NCI-H1694 (cell line): ENCODE measurements around the gene BROX.
"Not testable (repeated sequence)": the region's sequence is repeated elsewhere in the genome, so short reads cannot be mapped to it uniquely, and the experiment has no call there.

Experiments
- DNase-seq: peaks from one replicate; lab custom pipeline; 2025; lab: John Stamatoyannopoulos, UW

BROX gene, protein sequence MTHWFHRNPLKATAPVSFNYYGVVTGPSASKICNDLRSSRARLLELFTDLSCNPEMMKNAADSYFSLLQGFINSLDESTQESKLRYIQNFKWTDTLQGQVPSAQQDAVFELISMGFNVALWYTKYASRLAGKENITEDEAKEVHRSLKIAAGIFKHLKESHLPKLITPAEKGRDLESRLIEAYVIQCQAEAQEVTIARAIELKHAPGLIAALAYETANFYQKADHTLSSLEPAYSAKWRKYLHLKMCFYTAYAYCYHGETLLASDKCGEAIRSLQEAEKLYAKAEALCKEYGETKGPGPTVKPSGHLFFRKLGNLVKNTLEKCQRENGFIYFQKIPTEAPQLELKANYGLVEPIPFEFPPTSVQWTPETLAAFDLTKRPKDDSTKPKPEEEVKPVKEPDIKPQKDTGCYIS

DNA sequence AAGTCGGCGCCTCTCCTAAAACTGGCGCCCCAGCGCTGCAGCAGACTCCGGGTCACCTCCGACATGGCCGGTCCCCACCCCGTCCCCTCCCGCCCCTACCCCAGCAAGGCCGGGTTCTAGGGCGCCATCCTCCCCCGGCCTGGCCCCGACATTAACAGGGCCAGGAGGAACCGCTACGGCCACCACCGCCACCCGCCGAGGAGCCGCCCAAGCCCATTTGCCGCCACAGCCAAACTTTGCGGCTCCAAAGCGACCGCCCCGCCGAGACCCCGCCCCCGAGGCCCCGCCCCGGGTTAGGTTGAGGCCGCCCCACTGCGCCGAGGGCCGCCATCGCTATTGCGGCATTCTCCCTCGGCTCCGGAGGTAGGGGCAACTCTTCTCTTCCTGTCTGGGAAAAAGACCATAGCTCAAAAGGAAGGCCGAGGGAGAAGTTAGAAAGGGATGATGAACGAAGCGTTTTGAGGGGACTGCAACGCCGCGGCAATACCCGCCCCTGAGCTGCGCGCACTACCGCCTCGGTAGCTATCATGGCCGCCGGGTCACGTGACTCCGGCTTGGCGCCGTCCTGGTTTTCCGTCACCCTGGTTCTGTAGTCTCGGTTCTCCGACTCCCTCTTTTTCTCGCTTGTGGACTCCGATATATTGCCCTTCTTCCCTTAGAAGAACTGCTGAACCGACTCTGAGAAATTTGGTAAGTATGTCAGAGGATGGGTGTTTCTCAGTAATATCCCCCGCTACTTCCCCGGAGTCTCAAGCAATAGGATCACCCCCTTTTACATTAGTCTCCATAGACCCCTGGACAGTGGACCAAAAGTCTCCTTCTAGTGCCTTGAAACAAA is at the start of gene BROX, which contains the start of gene AIDA:
TSS of gene BROX (plus strand) at position 312 of the 838 bp plus-strand sequence. CDS start 3,136 bp downstream, outside the sequence.
TSS of gene AIDA (minus strand) at position 239 of the 838 bp plus-strand sequence. CDS start at position 65, 174 bp downstream.
- peak; percentile 81 for DNase-seq

DNA sequence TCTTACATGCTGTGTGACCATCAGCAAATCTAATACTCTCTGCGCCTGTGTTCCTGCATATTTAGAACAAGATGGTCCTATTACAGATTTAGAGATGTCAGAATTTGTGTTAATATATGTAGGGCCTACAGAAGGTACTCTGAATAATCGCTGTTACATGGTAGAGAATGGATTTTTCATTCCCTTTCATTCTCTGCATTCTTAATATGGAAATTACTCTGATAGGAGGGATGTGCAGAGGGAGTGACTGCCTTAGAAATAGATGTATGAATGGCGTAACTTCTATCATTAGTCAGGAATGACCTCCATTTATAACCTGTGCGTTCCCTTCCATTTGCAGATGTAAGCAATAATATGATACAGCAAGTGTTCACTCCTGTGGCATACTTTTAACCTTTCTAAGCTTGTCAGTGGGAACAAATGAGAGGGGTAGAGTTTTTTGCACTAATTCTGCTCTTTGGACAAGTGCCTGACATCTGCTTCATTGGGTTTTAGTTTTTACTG is 48.9 kb upstream of the BROX start:
- no peak for DNase-seq

DNA sequence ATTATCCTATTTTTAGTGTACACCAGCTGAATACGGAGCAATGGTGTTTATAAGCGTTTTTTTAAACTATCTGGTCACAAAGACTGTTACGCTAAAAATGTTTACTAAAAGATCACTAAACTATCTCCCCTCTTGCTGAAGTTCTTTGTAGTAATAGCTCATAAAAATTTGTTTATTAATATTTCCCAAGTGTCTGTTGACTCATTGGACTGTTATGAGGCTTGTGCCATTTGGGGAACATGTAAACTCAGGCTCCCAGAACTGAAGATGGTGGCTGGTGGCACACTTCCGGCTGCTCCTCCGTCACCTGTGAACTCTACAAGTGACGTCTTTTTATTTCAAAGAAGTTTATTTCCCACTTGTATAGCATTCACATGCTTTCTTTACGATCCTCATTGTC is 46.4 kb upstream of the BROX start:
- DNase-seq, result no peak

DNA sequence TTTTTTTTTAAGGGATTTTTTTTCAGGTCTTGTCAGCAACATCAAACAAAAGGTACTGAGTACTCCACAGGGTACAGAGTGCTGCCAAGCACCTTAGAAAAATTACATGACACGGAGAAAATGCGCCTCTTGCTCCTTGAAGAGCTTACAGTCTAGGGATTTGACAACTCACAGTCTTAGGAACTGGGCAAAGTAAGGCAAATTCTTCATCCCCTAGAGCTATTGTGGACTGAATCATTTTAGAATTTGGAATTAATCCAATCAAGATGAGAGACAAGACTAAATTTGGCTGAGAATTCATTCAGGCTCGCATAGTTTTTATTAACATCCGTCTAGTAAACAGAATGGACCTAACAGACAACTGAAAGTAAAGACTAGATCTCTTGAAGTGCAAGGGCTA is 44.2 kb upstream of the BROX start:
- DNase-seq, result not testable (repeated sequence)

DNA sequence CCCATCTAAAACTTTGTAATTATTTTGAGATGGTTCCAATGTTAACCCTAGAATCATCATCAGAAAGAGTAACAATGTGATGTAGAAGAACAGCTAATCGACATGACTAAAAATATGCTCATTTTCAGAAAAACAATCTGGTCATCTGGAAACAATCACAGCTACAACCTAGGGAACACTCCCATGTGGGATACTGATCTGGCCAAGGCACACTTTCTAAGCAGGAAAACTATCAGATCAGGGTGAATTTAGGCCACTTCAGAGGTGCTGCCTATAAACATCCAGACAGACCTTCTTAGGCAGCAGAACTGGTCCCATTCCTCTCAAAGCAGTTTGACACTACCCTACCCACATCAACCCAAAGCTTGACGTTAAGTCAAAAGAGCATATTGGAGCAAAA is 43.3 kb upstream of the BROX start:
- DNase-seq, result not testable (repeated sequence)

DNA sequence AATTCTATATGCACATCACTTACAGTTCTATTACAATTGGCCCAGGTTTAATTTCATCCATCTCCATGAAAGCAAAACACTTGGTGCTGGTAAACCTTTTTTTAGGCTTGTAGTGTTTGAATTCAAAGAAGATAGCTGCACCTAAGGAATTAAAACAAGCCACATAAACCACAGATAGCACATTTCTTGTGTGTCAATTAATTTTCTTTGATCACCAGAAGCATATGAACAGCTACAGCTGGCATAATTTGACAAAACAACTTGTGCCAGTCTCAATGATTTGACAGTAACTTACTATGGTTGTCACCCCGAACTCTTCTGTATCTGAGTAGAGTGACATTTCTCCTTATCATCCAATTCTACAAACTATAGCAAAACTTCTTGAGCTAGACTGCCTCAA is 42.3 kb upstream of the BROX start:
- DNase-seq, result no peak

DNA sequence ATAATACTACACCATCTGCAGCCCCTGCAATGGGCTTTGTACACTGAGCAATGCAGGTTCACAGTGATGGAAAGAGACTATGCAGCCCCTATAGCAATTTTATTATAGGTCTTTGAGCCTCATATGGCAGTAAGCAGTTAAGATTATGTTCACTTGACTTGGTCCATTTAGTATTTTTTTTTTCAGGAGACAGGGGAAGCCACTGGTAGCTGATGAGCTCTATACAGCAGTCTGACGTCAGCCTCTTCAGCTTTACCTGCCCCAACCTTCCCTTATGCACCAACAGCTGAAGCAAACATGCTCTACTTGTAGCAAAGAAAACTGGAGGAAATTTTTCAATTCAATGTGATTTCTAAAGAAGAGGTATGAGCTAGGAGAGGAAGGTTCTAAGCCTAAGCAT is 32.3 kb upstream of the BROX start:
- DNase-seq, result no peak

DNA sequence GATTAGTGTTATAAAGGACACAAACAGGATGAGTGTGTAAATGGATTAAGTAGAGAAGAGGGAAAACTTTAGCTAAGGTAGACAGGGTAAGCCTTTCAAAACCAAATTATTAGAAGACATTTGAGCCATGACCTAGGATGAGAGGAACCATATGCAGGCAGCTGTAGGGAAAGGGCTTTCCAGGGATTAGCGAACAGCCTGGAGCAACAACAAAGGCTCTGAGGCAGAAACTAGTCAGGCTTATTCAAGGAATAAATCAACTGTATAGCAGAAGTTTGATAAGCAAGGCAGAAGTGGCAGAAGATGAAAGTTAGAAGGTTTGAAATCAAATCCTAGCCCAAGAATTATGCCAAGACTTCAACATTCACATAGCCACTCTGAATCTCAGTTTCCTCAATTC is 21.3 kb upstream of the BROX start:
- no peak for DNase-seq

DNA sequence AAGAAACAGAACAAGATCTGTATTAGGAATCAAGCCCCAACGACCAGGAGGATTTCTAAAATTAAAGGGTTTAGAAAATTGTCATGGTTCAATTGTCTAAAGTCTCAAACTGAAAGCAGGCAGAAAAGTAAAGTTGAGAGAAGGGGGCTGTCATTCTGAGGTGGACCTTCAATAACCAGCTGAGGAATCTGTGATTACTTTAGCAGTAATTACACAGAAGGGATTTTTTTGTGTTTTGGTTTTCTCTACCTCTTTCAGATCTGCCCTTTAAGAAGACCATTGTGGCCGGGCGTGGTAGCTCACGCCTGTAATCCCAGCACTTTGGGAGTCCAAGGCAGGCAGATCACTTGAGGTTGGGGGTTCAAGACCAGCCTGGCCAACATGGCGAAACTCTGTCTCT is 17.4 kb upstream of the BROX start:
- no peak for DNase-seq

DNA sequence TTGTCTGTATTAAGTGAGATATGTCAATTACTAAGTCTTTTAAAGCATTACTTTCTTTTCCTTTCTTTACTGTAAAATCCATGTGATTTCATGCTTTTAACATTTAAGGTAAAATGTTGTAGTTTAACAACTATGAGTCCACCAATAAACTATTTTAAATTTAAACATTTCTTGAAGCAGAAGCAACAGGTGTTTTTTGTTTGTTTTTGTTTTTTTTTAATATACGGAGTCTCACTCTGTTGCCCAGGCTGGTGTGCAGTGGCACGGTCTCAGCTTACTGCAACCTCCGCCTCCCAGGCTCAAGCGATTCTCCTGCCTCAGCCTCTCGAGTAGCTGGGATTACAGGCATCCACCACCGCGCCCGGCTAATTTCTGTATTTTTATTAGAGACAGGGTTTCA is 15.6 kb upstream of the BROX start:
- no peak for DNase-seq

DNA sequence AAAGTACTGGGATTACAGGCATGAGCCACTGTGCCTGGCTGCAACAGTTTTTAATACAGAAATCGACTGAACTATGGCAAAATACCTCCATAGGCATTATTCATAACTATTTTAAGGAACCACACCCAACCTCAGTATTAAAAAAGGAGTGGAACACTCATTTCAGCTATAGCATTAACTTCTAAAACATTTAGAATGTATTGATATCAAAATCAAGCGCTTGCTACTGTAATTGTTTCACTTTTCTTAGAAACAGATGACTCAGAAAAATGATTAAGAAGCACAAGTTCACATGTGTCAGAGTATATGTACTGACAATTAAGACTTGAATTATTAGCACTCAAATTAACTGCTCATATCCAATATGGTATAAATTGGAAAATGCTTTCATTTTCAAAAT is 15.2 kb upstream of the BROX start:
- no peak for DNase-seq

DNA sequence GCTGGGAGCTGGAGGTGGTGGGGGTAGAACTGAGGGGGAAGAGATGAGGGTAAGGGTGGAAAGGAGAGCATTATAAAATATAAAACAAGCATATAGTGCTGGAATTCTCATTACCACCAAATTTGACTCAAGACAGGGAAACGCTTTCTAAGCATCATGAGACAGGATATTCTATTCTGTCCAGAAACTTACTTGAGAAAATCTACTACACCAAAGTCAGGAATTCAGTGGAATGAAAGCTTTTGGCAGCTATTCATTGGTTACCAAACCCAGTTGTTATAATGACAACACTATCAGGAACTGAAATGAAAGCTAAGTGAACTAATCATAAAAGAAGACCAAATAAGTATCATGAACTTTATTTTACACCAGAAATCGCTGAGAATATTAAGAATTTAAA is 14.5 kb upstream of the BROX start:
- no peak for DNase-seq

DNA sequence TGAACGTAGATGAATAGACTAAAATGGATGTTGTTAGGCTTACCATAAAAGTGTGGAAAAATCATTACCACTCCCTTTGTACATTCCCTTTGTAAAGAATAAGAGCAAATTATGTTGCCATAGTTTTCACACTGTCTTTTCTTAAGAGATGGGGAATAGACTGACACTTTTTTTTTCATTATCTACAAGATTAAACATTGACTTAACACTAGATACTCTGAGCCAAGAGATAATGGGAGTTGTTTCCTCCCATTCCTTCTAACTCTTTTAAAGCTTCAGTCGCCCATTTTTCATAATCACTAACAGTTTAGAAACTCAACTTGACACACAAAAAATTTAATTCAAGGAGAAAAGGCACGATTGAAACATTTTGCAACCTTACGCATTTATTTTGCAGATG is 10.2 kb upstream of the BROX start:
- no peak for DNase-seq

DNA sequence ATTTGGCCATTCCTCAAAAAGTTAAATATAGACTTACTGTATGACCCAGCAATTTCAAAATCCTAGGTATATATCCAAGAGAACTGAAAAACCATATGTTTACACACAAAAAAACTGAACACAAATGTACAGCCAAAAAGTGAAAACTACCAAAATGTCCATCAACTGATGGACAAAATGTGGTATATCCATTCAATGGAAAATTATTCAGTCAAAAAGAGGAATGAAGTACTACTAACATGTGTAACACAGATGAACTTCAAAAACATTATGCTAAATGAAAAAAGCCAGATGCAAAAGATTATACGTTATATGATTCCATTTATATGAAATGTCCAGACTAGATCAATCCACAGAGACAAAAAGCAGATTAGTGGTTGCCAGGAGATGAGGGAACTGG is 8.1 kb upstream of the BROX start:
- DNase-seq, result no peak

DNA sequence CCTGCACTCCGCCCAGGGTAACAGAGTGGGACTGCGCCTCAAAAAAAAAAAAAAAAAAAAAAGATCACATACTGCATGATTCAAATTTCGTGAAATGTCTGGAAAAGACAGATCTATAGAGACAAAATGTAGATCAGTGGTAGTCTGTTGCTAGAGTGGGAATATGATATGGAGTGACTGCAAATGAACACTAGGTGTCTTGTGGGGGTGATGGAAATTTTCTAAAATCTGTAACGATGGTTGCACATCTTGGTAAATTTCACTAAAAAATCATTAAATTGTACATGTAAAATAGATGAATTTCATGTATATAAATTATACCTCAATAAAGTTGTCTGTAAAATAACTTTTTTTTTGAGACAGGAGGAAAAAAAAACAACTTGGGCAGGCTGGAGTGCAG is 5.5 kb upstream of the BROX start:
- DNase-seq, result no peak

DNA sequence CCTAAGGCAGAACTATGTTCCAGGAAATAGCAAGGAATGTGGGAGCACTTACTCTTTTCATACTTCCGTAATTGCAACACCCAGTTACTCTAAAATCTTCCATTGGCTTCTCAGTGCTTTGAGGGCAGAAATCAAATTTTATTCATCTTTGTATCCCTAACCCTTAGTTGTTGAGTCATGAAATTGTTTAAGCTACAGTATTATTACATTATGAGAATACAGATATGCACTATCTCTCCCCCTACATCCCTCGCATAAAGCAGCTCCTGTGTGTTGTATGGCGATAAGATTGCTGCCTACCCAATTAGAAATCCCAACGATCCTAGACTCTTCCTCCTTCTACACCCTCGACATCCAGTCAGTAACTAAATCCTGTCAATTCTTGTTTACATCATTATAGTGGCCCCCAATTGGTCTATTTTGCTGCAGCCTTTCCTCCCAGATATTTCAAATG is 2.6 kb upstream of the BROX start:
- no peak for DNase-seq

DNA sequence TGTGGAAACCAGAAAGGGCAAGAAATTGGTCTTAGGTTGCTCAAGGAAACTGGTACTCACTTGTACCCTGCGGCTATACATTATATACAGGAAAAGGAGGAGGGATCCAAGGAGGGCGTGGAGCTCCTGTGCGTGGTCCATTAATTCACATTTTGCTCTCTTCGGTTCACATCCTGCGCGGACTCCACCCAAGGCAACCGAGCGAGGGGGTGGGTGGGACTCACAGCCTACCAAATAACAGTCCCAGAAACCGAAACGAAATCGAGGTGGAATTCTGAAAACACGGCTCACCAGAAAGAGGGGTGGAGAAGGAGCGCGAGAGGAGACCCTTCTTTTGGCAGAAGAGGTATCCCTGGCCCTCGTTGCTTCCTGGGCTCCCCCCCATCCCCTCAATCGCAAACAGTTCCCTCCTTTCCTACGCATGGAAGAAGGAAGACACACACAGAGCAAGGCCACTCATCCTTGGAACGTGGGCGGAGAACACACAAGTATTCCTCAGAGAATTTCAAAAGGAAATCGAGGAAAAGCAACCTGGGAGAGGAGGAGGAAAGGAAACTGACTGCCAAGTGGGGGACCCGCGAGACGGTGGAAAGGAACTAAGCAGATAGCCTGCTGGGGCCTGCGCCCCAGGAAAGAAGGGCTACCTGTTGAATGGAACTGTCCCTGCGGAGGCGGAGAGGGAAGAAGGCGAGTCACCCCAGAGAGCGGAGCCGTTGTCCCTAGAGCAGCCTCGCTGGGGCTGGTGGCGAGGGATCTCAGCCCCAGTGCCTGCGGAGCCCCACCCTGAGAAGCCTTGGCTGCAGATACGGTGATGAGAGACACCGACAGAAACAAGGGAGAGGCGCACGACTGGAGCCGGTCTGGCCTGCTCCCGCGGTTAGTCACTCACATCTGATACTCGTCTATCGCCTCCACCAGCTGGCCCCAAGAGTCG is 778 bp upstream of the BROX start:
- DNase-seq, result peak; percentile 10

DNA sequence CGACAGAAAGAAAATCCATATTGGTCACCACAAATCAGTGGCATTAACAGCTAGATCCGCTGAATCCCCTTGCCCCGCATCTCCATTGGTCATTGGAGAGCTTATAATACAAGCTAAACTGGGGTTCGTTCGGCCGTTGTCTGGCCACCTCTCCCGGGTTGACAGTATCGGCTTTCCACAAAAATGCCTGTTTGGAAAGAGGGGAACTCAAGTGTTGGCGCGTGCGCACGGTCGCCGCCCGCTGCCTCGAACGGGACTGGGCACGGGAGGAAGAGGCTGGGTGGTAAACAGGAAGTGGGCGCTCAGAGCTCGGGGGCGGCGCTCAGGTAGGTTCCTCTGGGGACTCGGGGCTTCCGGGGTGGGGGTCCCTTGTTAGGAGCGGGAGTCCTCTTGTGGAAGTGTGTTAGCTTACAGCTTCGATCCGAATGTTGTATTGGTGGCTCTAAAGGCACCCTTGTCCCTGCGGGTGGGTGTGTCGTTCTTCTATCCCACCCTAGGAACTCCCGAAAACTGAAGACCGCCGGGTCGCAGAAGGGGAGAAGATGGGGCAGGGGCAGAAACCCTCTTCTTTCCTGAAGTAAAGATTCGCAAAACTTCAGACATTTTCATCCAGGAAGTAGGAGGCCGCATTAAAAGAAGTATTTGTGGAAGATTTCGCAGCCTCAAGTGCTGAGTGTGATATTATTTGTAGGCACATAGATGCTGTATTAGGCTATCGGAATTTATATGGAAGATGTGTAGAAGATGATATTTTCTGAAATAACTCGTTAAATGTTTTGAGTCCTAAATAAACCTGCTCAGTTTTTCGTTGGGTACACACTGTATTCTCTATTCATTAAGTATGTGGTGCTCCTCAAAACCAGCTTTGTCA is 962 bp downstream of the BROX start:
- DNase-seq, result peak; percentile 93

DNA sequence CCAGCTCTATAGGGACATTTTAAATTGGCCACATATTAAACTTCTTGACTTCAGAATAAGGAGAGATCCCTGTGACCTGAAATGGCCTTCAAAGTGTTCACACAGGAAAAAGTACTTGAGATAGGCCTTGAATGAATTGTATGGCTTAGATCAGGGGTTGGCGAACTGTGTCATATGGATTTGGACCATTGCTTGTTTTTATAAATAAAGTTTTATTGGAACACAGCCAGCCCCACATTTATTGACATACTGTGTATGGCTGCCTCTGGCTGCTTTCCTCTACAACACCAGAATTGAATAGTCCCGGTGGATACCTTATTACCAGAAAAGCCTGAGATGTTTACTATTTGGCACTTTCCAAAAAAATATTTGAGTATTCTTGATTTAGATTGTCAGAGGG is 4.0 kb downstream of the BROX start:
- DNase-seq, result no peak

DNA sequence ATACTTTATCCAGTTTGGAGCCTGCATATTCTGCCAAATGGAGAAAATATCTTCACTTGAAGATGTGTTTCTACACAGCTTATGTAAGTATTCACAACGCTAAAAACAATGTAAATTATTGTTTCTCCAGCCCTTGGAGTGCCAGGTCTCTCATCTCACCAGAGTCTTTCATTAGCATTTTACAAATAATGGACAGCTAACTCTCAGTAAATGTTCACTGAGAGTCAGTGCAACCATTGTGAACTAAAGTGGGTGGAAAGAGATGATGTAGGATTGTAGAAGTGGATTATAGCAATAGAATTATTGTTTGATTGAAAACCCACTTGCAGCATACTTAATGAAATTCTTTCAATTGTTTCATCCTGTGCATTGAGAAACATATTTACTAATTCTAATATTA is 16.4 kb downstream of the BROX start:
- no peak for DNase-seq

DNA sequence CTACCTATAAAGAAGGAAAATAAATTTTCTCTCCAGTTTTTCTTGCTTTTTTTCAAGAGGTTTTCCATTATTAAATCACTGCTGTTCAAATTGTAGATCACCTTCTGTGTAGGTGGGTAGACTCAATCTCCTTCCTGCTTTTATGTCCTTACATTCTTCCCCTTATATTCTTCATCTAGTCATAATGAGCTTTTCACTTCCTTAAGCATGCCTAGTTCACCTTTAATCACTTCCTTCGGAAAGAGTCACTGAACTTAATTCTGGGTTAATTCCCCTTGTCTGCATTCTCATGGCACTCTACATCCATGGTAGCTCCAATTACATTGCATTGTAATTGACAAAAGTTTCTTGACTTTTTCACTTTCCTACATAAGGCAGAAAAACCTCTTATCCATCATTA is 18.5 kb downstream of the BROX start:
- DNase-seq, result no peak
